Activated effector memory CD4-positive, alpha-beta T cell treated with anti-CD3 and anti-CD28 coated beads, Interleukin-2, amount 50 U/mL, for 16 hours (primary cell): ENCODE measurements around the gene LCORL.
"Not testable (repeated sequence)": the region's sequence is repeated elsewhere in the genome, so short reads cannot be mapped to it uniquely, and the experiment has no call there.

ENCODE experiments used
- DNase-seq: peaks from one replicate; pipeline ENCODE4 v3.0.0-alpha.2; 2020

LCORL gene

DNA sequence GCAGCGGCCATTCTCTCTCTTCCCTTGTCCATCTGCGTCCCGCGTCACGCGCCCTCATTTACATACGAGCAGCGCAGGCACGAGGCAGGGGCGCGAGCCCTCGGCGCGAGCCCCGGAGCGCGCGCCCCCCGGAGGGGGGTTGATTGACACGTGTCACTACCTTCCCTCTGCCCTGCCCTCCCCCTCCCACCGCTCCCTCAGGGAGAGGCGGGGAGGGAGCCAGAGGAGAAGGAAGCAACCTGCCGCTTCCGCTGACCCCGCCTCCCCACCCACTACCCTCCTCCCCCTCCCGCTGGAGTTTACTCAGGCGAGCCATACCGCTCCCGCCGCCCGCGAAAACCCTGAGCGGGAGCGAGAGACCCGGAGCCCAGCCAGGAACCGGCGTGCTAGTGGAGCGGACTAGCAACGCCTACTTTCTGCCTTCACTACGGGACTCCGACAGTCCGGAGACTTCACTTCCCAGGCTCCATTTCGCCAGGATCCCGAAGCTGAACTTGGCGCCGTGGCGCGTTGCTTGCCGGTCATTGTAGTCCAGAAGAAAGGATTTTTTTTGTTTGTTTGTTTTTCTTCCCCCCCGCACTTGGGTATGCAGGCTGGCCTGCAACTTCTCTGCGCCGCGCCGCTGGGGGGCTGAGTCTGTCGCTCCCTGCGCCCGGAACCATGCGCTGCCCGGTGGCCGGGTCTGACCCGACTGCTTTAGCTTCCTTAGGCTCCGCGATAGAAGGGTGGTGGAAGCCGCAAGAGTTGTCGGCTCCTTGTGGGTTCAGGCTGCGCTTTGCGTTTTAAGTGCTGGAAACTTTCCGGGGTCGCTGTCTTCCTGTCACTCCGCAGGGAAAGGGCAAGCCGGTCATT, at the start of gene LCORL:
LCORL (minus strand) TSS at position 36 of the 852 bp plus-strand sequence; CDS start at position 32, 4 bp downstream.
- peak; percentile 94 for DNase-seq

DNA sequence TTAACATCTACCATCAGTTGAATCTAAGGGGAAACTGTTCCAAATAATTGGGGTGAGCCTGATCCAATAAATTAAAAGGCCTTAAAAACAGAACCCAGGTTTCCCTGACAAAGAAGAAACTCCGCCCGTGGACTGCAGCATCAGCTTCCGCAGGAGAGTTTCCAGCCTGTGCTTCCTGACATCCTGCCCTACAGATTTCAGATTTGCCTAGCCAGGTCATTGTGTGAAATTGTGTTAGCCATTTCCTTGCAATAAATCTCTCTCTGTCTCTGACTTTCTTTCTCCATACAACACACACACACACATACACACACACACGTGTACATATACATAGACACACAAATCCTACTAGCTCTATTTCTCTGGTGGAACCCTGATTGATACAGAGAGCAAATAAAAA, 48.3 kb upstream of the LCORL start:
- no peak for DNase-seq

DNA sequence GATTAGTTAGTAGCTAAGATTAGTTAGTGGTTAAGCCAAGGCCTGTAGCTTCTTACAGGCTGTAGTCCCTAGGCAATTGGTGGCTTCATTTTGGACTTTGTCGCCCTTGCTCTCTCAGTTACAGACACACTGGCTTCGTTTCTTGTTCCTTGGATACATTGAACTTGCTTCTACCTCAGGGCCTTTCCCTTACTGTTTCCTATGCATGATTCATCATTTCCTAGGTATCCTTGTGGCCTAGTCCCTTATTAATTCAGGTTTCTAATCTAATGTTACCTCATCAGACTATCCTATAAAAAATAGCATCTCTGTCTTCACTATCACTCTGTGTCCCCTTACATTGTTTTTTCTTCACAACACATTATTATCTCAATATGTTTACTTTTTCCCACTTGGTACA, 45.5 kb upstream of the LCORL start:
- DNase-seq = no peak

DNA sequence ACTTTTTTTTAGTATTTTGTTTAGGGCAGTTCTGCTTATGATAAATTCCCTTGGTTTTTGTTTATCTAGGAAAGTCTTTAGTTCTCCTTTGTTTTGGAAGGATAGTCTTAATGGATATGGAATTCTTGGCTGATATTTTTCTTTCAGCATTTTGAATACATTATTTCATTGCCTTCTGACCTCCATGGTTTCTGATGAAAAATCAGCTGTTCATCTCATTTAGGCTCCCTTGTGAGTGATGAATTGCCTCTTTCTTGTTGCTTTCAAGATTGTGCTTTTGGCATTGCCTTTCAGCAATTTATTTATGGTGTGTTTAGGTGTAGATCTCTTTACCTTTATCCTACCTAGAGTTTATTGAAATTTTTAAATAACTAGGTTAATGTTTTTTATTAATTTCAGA, 41.5 kb upstream of the LCORL start:
- no peak for DNase-seq

DNA sequence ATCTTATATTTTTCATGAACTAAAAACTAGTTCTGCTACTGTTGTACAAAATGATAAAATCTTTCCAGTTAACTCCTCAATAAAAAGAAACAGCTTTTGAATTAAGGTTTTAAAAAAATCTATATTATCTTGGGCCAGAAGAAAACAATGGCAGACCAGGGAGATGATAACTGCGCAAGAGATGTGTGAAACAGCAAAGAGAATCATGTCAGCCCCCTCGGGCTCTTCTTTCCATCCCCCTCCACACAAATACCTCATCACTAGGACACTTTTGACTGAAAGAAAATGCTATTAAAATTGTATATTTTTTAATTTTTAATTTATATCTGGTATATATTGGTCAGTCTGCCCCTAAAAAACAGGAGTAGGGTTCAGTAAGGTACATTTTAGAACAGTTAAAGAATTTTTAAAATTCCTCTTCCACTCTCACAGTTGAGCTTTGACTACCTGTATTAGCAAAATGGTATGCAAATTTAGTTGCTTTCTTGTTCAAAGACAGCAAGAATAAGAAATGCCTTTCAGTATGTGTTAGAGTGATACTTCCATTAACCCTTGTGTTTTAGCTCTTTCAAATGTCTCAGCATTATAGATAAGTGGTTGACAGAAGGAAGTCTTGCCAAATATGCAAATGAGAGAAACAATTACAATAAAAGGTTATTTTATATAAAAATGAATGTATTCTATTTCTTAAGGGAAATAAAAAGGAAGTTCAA, 36.4 kb upstream of the LCORL start:
- no peak for DNase-seq

DNA sequence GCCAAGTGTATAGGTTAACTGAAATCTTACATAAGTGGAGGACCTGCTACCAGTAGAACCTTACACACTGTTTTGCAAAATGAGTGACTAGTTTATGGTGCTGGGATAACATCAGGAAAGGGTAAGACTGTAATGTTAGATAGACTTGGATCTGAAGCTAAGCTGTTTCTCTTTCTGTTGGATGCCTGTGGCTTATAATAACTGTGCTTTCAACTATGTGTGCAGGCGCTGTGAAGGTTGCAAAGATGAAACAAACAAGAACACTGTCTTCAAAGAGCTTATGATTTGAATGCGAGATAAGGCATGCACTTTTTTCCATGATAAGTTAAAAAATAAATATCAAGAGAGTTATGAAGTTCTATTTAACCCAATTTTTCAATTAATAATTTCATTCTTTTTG, 34.5 kb upstream of the LCORL start:
- no peak for DNase-seq

DNA sequence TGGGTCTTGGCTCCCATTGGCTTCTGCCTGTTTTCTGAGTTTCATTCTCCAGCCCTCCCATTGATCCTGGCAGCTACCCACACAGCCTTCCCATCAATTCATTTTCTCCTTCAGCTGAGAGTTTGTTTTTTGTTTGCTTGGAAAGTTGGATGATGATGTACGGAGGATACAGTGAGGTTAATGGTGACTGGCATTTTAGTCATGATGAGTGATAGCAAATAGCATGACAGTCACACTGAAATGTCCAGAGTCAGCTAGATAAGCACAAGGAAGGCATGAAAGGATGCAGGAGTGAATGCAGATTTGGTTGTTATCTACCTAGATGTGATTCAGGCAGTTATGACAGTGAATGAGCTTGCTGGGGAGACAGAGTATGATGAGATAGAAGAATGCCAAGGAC, 30.6 kb upstream of the LCORL start:
- no peak for DNase-seq

DNA sequence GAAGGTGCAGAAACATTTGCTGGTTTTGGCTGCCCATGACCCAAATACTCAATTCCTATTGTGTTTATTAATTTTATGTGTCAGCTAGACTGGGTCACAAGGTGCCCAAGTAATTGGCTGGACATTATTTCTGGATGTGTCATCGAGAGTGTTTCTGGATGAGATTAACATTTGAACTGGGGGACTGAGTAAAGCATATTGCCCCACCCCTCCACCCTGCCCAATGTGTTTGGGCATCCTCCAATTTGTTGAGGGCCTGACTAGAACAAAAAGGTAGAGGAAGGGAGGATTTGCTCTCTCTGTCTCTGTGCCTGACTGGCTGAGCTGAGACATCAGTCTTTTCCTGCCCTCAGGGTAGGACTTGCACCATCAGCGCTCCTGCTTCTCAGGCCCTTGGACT, 29.7 kb upstream of the LCORL start:
- no peak for DNase-seq

DNA sequence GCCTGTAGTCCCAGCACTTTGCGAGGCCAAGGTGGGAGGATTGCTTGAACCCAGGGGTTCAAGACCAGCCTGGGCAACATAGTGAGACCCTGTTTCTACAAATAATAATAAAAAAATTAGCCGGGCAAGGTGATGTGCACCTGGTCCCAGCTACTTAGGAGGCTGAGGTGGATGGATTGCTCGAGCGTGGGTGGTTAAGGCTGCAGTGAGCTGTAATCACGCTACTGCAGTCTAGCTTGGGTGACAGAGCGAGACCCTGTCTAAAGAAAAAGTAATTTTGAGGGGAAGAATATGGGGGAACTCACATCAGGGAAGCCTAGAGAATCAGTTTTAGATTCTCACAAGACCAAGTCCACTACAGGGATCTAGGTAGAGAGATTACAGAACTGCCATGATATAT, 28.9 kb upstream of the LCORL start:
- DNase-seq = no peak

DNA sequence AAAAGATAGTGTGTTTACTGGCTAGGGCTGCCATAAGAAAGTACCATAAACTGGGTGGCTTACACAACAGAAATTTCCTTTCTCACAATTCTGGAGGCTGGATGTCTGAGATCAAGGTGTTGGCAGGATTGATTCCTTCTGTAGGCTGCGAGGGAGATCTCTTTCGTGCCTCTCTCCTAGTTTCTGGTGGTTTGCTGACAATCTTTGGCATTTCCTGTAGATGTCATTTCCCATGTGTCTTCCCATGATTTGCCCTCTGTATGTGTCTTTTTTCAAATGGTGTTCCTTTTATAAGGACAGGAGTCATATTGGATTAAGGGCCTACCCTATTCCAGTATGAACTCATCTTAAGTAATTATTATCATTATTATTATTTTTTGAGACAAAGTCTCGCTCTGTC, 27.9 kb upstream of the LCORL start:
- DNase-seq = no peak

DNA sequence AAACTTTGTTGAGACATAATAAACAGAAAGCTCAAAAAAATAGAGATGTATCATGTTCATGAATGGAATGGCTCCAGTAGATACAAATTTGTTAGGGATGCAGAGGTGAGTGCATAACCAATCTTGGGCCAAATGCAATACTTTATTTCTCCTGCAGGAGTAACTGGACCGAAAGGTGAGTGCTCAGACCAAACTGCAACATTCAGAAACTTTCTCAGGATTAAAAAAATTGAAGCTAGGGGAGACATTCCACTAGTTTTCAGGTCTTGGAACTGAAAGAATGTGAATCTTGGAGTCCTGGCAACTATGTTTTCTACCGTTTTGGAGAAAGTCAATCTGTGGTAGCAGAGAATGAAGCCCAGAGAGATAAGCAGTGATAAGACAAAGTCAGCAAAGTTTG, 21.2 kb upstream of the LCORL start:
- no peak for DNase-seq

DNA sequence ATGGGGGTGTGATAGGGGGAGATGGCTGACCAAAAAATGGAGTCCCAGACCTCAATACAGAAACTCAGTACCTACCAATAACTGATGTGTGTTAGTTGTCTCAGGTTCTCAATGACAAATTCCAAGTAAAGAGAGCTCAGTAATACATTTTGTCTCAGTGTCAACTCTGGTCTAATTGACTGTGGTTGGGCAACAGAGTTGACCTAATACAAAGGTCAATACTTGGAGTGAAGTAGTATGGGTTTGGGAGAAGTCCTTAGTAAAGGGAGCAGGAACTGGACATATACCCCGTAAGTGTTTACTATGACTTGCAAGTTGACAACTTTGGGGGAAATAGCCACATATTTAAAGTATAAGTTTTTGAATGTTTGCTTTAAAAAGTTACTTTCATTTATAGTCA, 20.5 kb upstream of the LCORL start:
- DNase-seq = no peak

DNA sequence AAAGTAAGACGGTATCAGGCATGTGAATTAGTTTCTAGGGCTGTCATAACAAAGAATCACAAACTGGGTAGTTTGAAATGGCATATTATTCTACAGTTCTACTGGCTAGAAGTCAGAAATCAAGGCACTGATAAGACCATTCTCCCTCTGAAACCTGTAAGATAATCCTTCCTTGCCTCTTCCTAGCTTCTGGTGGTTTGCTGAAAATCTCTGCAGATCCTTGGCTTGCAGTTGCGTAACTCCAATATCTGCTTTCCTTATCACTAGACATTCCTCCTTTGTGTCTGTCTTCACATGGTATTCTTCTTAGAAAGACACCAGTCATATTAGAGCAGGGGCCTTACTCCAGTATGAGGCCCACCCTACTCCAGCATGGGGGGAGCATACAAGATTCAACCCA, 19.6 kb upstream of the LCORL start:
- DNase-seq = no peak

DNA sequence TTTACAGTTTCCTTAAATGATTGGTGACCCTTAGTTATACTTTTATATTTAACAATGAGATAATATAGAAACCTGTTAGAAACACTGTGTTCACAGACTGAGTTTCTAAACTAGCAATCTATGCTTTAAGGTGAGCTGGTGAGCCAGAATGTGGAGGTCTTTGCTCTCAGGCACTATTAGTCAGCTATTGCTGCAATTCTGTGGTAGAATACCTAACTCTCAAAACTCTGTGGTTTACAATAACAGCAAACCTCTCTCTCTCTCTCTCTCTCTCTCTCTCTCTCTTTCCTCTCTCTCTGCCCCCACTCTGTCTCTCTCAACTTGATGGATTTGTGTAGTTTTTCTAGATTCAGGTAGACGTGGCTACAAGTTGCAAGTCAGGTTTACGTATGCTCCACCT, 17.6 kb upstream of the LCORL start:
- DNase-seq = no peak

DNA sequence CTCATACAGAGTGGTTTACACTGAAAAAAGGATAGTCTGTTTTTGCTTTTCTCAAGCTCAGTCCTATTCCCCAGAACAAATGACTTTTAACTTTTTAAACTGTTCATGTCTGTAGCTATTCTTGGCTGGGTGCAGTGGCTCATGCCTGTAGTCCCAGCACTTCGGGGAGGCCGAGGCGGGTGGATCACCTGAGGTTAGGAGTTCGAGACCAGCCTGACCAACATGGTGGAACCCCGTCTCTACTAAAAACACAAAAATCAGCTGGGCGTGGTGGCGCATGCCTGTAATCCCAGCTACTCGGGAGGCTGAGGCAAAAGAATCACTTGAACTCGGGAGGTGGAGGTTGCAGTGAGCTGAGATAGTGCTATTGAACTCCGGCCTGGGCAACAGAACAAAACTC, 14.8 kb upstream of the LCORL start:
- not testable (repeated sequence) for DNase-seq

DNA sequence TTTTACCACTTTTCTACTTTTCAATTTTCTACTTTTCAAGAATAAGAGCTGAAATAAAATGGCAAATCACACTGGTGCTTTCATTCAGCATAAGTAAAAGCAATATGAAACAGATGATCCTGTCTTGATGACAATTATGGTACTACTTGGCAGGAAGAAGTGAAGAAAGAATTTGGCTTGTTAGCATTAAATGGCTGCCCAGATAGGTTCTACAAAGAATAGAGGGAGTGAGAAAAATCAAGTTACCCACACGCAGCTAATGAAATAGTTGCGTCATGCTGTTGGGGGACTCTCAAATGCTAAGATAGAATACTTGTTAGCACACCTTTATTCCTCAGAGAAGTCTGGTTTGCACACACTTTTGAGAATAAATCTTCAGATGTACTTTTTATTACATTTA, 12.5 kb upstream of the LCORL start:
- no peak for DNase-seq

DNA sequence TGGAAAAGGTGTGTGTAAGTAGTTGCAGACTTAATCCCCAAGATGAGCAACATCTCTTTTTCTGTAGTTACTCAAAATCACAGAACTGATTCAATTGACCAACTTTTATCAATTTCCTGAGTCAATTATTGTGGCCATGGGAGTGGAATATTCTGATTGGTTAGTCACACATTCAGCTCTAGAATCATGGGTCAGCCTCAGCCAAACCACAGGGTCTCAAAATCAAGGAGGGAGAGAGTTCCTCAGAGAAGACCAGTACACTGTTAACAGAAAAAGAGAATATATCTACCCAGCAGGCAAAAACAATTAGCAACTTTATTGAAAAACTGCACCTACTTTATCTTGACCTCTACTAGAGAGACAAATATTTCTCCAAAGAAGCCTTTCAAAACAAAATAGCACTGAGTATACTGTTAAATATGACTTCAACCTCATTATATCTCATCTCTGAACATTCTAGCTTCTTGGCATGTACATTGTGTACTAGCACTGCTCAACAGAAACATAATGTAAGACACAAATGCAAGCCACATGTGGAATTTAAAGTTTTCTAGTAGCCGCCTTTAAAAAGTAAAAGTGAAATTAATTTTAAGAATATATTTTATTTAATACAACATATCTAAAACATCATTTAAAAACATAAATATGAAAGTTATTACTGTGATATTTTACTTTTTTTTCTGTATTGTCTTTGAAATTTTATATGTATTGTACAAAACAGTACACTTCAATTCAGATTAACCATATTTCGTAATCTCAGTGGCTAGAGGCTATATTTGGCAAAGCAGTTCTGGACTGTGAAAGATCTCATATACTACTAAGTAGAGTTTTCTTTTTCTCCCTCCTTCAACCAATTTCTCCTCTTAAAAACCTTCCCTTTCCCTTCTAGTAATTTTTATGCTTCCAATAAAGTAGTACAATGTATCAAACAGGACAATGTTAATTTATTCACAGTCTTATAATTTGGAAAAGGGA, 11.8 kb upstream of the LCORL start:
- DNase-seq = no peak

DNA sequence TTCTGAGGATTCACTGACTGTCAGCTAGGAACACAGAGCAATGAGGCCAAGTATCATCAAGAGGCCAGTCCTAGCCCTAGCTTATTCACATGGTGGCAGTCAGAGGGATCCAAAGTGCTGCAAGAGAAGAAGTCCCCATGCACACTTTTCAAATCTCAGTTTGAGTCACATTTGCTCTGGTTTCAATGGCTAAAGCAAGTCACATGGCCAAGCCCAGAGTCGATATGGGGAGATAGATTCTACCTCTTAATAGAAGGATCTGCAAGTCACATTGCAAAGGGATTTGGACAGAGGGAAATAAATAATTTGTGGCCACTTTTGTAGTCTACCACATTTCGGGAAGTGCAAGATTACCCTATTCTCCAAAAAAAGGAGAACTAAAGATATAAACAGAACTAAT, 3.7 kb upstream of the LCORL start:
- DNase-seq = no peak

DNA sequence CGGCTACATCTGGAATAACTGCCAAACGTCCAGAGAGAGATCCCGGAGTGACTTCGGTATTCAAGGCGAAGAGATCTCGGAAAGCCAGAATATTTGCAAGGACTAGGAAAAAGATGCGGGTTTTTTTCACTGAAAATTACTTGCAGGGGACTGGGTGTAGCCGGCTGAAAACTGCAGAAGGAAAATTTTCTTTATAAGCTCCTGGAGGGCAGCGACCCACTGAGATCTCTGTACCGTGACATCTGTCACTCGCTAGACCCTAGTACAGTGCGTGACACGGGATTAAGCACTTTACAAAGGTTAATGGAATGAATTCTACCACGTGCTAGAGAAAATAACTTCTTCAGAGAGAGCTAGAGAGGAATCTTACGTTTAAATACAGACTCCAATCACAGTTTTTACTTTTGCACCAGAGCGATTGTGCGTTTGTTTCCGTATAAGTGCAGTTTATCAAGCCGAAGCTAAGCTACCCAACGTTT, 1.1 kb upstream of the LCORL start:
- DNase-seq = no peak

DNA sequence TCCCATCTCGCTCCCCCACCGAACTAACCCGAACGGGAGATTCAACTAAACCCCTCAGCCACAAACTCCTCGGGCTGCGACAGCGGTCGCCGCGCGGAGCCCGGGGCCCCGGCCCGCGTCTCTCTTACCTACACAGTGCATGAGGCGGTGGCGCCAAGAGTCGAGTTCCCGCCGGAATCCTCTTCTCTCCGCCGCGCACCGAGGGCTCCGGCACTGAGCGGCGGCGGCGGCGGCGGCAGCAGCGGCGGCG, 160 bp downstream of the LCORL start:
- DNase-seq = no peak

DNA sequence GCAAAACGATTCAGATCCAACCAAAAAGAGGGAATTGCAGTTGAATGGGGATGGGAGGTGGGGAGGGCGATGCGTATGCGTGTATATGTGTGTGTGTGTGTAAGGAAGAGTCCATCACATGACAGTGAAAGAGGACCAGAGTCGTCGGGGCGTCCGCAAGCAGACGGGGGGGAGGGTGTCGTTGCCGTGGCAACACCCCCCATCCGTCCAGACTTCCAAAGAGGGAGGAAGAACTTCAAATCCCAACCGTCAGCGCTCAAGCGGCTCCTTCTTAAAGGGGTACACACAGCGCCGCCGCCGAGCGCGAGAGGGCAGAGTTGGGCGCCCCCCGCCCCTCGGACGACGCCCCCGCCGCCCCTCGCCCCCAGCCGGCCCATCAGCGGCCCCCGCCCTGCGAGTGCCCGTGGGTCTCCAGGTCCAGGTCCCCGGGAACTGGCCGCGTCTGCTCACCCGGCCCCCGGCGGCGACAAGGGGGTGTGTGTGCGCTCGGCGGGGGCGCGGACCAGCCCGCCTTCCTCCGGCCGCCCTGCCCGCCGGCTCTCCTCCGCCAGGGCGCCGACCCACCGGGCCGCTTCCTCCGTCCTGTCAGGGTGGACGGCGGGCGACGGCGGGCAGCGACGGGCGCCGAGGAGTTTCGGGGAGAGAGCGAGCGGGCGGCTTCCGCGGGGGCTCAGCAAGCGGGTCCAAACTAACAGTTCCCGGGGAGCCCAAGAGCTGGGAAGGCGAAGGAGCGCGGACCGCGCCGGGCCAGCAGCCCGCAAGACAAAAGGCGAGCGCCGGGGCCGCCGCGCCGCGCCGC, 685 bp downstream of the LCORL start:
- DNase-seq = peak; percentile 75

DNA sequence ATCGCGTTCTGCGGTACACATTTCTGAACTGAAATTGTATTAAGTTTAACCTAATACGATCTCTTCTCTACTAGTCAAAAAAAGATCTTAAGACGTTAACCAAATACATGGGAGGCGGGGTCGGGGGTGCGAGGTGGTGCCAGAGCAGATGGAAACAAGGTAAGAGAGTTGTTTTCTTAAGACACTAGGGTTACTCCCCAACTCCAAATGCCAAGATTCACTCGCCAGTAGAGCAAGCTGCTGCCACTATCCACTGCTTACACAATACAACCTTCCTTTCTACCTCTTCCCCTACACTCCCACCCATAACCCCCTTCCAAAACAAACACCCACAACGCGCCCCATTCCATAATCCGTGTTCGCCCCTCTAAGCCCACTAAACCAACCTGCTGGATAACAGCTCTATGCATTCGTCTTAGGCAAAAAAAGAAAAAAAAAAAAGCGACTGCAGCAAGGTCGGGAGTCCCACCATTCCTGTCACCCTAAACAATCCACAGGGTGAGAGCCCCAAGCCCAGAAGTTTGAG, 1.3 kb downstream of the LCORL start:
- no peak for DNase-seq
